ENCODE measurements around the gene SLC9A6. TPM values are rescaled to one million over a fixed set of nuclear protein-coding genes. Genes with fewer than 3 reads are reported as not detected.

SLC9A6 gene
- total RNA-seq, result 16.1 and 18.0 TPM in 2 replicates
- long read RNA-seq, full-length matches to known transcripts, result 21 of 42 reads
- long read RNA-seq, partial matches to known transcripts, result 8 of 42 reads
- long read RNA-seq, other reads (novel, unspliced or antisense), result 13 of 42 reads

DNA sequence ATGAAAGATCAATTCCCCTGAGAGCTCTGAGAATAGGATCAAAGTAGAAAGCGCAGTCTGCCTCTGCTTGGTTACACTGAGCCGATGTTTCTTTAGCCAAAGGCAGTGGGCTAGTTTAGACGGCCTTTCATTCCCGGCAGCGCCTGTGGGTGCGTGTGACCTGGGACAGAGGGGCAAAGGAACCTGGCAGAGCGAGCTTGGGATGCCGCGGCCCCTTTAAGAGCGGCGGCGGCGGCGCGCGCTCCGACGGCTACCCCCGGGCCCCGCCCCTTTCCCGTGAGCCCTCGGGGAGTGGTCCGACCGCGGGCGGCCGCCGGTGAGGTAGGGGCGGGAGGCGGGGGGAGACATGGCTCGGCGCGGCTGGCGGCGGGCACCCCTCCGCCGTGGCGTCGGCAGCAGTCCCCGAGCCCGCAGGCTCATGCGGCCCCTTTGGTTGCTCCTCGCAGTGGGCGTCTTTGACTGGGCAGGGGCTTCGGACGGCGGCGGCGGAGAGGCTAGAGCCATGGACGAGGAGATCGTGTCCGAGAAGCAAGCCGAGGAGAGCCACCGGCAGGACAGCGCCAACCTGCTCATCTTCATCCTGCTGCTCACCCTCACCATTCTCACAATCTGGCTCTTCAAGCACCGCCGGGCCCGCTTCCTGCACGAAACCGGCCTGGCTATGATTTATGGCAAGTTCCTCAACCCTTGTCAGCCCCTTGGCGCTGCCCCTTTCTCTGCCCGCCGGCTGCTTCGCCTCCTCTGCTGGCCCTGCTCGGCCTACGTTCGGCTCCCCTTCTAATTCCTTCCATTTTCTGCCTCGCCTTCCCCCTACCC, at the start of gene SLC9A6:
Gene SLC9A6, plus strand, starts transcription at position 279 of the 816 bp plus-strand sequence. Its CDS starts 224 bp downstream, at position 503.
- DNase-seq (ENCODE audit: extremely low spot score, unreplicated experiment), result no peak
- Mint-ChIP-seq H3K4me3 (ENCODE audit: unreplicated experiment) (peak within 1 kb of the TSS; percentile 85), H3K9me3 (ENCODE audit: unreplicated experiment) (no peaks in the 10 kb centered on the region), H3K27me3 (ENCODE audit: unreplicated experiment) (no peaks in the 10 kb centered on the region), H3K27ac (ENCODE audit: unreplicated experiment) (peak within 1 kb of the TSS; percentile 80), H3K36me3 (ENCODE audit: unreplicated experiment) (no peaks in the 10 kb centered on the region), H3K4me1 (ENCODE audit: unreplicated experiment) (peaks cover 18% of the 10 kb centered on the region)
- TF ChIP-seq, protein P1, sequence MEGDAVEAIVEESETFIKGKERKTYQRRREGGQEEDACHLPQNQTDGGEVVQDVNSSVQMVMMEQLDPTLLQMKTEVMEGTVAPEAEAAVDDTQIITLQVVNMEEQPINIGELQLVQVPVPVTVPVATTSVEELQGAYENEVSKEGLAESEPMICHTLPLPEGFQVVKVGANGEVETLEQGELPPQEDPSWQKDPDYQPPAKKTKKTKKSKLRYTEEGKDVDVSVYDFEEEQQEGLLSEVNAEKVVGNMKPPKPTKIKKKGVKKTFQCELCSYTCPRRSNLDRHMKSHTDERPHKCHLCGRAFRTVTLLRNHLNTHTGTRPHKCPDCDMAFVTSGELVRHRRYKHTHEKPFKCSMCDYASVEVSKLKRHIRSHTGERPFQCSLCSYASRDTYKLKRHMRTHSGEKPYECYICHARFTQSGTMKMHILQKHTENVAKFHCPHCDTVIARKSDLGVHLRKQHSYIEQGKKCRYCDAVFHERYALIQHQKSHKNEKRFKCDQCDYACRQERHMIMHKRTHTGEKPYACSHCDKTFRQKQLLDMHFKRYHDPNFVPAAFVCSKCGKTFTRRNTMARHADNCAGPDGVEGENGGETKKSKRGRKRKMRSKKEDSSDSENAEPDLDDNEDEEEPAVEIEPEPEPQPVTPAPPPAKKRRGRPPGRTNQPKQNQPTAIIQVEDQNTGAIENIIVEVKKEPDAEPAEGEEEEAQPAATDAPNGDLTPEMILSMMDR (IDR thresholded peaks at IDR 0.05), result no peak

DNA sequence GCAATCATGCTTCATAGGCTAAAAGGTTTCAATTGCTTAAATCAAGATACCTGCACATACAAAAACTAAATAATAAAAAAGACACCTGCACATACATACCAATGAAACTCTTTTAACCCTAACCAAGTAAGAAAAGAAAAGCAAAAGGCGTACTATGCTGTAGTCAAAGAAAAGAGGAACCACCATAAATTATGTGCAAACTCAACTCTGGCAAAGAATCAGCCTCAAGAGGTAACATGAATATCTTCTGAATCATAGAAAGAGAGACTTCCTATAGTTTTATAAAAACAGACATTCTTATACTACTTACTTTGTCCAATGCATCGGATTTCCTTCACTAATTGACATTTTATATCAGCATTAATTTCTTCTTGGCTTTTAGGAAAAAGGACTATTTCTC, 40.7 kb upstream of the SLC9A6 start:
- TF ChIP-seq, protein P1 (IDR thresholded peaks at IDR 0.05), result no peak
- Mint-ChIP-seq H3K27me3 (ENCODE audit: unreplicated experiment) (no peaks in the 10 kb centered on the region), H3K27ac (ENCODE audit: unreplicated experiment) (no peak overlapping the region), H3K9me3 (ENCODE audit: unreplicated experiment) (peaks cover 13% of the 10 kb centered on the region), H3K36me3 (ENCODE audit: unreplicated experiment) (peaks cover 7% of the 10 kb centered on the region), H3K4me3 (ENCODE audit: unreplicated experiment) (no peak overlapping the region), H3K4me1 (ENCODE audit: unreplicated experiment) (no peaks in the 10 kb centered on the region)
- DNase-seq (ENCODE audit: extremely low spot score, unreplicated experiment), result no peak

DNA sequence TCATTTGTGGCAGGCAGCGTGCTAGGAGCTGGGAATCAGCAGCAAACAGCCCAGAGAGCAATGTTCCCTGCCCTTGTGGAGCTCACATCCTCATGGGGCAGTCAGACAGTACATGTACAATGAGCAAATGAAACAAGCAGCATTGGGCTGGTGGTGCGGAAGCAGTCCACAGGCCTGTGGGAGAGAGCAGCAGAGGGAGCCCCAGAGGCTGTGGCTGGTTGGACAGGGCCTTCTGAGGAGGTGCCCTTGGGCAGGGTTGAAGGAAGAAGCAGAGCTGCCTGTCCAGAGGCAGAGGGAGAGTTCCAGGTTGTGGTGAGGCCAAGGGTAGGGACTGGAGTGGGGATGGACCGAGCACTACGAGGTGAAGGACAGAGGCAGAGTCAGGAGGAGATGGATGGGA, 33.9 kb upstream of the SLC9A6 start:
- no peaks in the 10 kb centered on the region for H3K27me3 Mint-ChIP-seq (ENCODE audit: unreplicated experiment)
- H3K36me3 Mint-ChIP-seq (ENCODE audit: unreplicated experiment), result peaks cover 3% of the 10 kb centered on the region
- no peak overlapping the region for H3K4me3 Mint-ChIP-seq (ENCODE audit: unreplicated experiment)
- no peak overlapping the region for H3K27ac Mint-ChIP-seq (ENCODE audit: unreplicated experiment)
- no peaks in the 10 kb centered on the region for H3K4me1 Mint-ChIP-seq (ENCODE audit: unreplicated experiment)
- H3K9me3 Mint-ChIP-seq (ENCODE audit: unreplicated experiment), result no peaks in the 10 kb centered on the region
- TF ChIP-seq, protein P1 (IDR thresholded peaks at IDR 0.05), result no peak
- DNase-seq (ENCODE audit: extremely low spot score, unreplicated experiment), result no peak

DNA sequence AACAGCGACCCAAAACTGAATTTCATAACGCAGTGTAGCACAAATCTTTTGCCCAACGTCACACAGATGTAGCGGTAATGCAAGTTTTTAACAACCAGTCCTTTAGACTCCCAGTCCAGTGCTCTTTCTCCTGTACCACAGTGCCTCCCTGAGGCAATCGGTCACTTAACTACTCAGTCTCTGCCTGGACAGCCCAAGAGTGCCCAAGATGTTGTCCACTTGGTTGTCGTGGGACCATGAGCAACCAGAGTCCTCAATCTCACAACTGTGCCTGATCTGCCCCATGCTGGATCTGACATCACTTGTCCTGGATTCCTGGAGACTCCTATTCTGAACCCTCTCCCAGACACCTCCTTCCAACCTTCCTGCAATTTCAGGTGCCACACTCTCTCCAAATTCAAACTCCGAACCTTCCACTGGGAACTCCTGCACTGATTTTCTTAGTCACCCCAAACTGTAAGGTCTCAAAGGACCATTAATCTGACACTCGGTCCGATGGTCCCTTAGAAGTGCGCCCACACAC, 12.1 kb upstream of the SLC9A6 start:
- no peak for DNase-seq (ENCODE audit: extremely low spot score, unreplicated experiment)
- no peaks in the 10 kb centered on the region for H3K27me3 Mint-ChIP-seq (ENCODE audit: unreplicated experiment)

More for the DNA sequence above, 12.1 kb upstream of the SLC9A6 start:
- TF ChIP-seq, protein P1 (IDR thresholded peaks at IDR 0.05), result no peak
- Mint-ChIP-seq H3K4me1 (ENCODE audit: unreplicated experiment) (peaks cover 20% of the 10 kb centered on the region), H3K36me3 (ENCODE audit: unreplicated experiment) (no peaks in the 10 kb centered on the region), H3K27ac (ENCODE audit: unreplicated experiment) (peak overlapping the region; percentile 100), H3K9me3 (ENCODE audit: unreplicated experiment) (no peaks in the 10 kb centered on the region), H3K4me3 (ENCODE audit: unreplicated experiment) (peak overlapping the region; percentile 91)
